Lower lobe of right lung (tissue), 2 donors: ENCODE data around the gene NEURL1B. TPM values are rescaled to one million over a fixed set of nuclear protein-coding genes. Genes with fewer than 3 reads are reported as not detected.

Experiments used
- ATAC-seq, 2 donors: fragments of 200-7000 bp; cut with Tn5 transposase; one replicate each; pipeline ENCODE4 v1.9.1; 2020 to 2022; ENCODE audit warnings: mild to moderate bottlenecking in 2 of 2, moderate library complexity in 2 of 2
- DNase-seq: peaks from one replicate; pipeline ENCODE4 v3.0.0-alpha.2; 2020
- H3K27ac ChIP-seq: fragments of 200-600 bp; one replicate; pipeline ENCODE4 v1.8.0; 2022
- H3K27me3 ChIP-seq: fragments of 200-600 bp; one replicate; pipeline ENCODE4 v1.8.0; 2022; ENCODE audit warnings: low read depth
- H3K36me3 ChIP-seq: fragments of 200-600 bp; one replicate; pipeline ENCODE4 v1.8.0; 2022; ENCODE audit warnings: mild to moderate bottlenecking
- H3K4me1 ChIP-seq: fragments of 200-600 bp; one replicate; pipeline ENCODE4 v1.8.0; 2022
- H3K4me3 ChIP-seq: fragments of 200-600 bp; one replicate; pipeline ENCODE4 v1.8.0; 2022; ENCODE audit warnings: mild to moderate bottlenecking
- H3K9me3 ChIP-seq: fragments of 200-600 bp; one replicate; pipeline ENCODE4 v1.8.0; 2022
- CTCF ChIP-seq: fragments of 200-600 bp; IDR thresholded peaks from one replicate; pipeline ENCODE4 v1.8.0; 2022; ENCODE audit warnings: antibody characterized with exemption, mild to moderate bottlenecking
- intact Hi-C: fragments of 100-400 bp; cut with DNase I; formaldehyde crosslinking; loops from one replicate; pipeline ENCODE4 v1.11.0; 2022
- total RNA-seq: library from RNA; stranded (reverse); fragmentation: NEBNext Ultra II Directional; extraction: Animal tissue kit (Norgen Biotek cat#: 25700); gene quantifications from one replicate; pipeline ENCODE4 v1.2.1, GENCODE V29; 2021
- donor health status: DM: no; HTN: yes; CAD: no; lungs with severe emphysema.

NEURL1B gene
- total RNA-seq, 1 donor from 2014 or later = 24.8 TPM

GRCh38 chr5:172630986-172631385, 10.1 kb upstream of the NEURL1B start:
- no peaks in the 10 kb centered on the region for H3K27me3 ChIP-seq
- intact Hi-C loops = no loop called here
- no peaks in the 10 kb centered on the region for H3K9me3 ChIP-seq
- no peak for TF ChIP-seq CTCF
- no peaks in the 10 kb centered on the region for H3K36me3 ChIP-seq
- no peak for DNase-seq
- no peak overlapping the region for H3K4me3 ChIP-seq
- no peak overlapping the region for H3K27ac ChIP-seq
- ATAC-seq = no peak
- H3K4me1 ChIP-seq = no peaks in the 10 kb centered on the region

- no peak overlapping the region for H3K4me3 ChIP-seq
- H3K27ac ChIP-seq = no peak overlapping the region
- TF ChIP-seq CTCF = no peak
- no peaks in the 10 kb centered on the region for H3K36me3 ChIP-seq
- H3K4me1 ChIP-seq = no peaks in the 10 kb centered on the region
- H3K9me3 ChIP-seq = no peaks in the 10 kb centered on the region
- intact Hi-C loops = no loop called here
- peaks cover 8% of the 10 kb centered on the region for H3K27me3 ChIP-seq
- no peak for DNase-seq
- ATAC-seq = no peak
Measured at GRCh38 chr5:172632346-172633092, 8.5 kb upstream of the NEURL1B start.

- no peaks in the 10 kb centered on the region for H3K4me1 ChIP-seq
- no peaks in the 10 kb centered on the region for H3K9me3 ChIP-seq
- TF ChIP-seq CTCF = no peak
- ATAC-seq (no peak), DNase-seq (no peak)
- H3K27me3 ChIP-seq = peaks cover 8% of the 10 kb centered on the region
- intact Hi-C loops = no loop called here
- H3K27ac ChIP-seq = no peak overlapping the region
- H3K36me3 ChIP-seq = no peaks in the 10 kb centered on the region
- H3K4me3 ChIP-seq = no peak overlapping the region
Measured at GRCh38 chr5:172633403-172633970, 7.6 kb upstream of the NEURL1B start.

- ATAC-seq (no peak), DNase-seq (no peak)
- no peak overlapping the region for H3K27ac ChIP-seq
- H3K9me3 ChIP-seq = no peaks in the 10 kb centered on the region
- no peak for TF ChIP-seq CTCF
- H3K27me3 ChIP-seq = peaks cover 8% of the 10 kb centered on the region
- intact Hi-C loops = no loop called here
- H3K36me3 ChIP-seq = no peaks in the 10 kb centered on the region
- no peak overlapping the region for H3K4me3 ChIP-seq
- H3K4me1 ChIP-seq = no peaks in the 10 kb centered on the region
Measured at GRCh38 chr5:172634106-172634899, 6.8 kb upstream of the NEURL1B start.

GRCh38 chr5:172635038-172635437, 6.0 kb upstream of the NEURL1B start:
- DNase-seq = no peak

More at GRCh38 chr5:172635038-172635437, 6.0 kb upstream of the NEURL1B start:
- ATAC-seq = no peak
- H3K27ac ChIP-seq = no peak overlapping the region
- H3K36me3 ChIP-seq = no peaks in the 10 kb centered on the region
- H3K4me1 ChIP-seq = peaks cover under 1% of the 10 kb centered on the region
- TF ChIP-seq CTCF = no peak
- peaks cover 8% of the 10 kb centered on the region for H3K27me3 ChIP-seq
- no peak overlapping the region for H3K4me3 ChIP-seq
- H3K9me3 ChIP-seq = no peaks in the 10 kb centered on the region
- intact Hi-C loops = no loop called here
